Posterior vena cava (tissue), 2 donors: ENCODE results near the gene TOR1AIP2. TPM values are rescaled to one million over a fixed set of nuclear protein-coding genes. Genes with fewer than 3 reads are reported as not detected.
"Not testable (repeated sequence)": the region's sequence is repeated elsewhere in the genome, so short reads cannot be mapped to it uniquely, and the experiment has no call there.

Experiments
- DNase-seq: peaks from one replicate; pipeline ENCODE4 v3.0.0-alpha.2; 2020; ENCODE audit warnings: low spot score
- intact Hi-C, 2 donors: fragments of 100-400 bp; cut with DNase I; formaldehyde crosslinking; loops; one replicate each; pipeline versions ENCODE4 v1.14.1 to v1.14.2; 2022 to 2023
- total RNA-seq, 2 donors: library from RNA; stranded (reverse); fragmentation: NEBNext Ultra II Directional; extraction: Animal tissue kit (Norgen Biotek cat#: 25700); gene quantifications; one replicate each; pipeline ENCODE4 v1.2.1, GENCODE V29; 2021
- donor health status: DM: yes; HTN: yes; CAD: no.
- donor health status: DM: yes; HTN: yes; CAD: no.

Gene TOR1AIP2
- total RNA-seq, 2 donors from 2014 or later, result 55.3 to 57.1 TPM

DNA sequence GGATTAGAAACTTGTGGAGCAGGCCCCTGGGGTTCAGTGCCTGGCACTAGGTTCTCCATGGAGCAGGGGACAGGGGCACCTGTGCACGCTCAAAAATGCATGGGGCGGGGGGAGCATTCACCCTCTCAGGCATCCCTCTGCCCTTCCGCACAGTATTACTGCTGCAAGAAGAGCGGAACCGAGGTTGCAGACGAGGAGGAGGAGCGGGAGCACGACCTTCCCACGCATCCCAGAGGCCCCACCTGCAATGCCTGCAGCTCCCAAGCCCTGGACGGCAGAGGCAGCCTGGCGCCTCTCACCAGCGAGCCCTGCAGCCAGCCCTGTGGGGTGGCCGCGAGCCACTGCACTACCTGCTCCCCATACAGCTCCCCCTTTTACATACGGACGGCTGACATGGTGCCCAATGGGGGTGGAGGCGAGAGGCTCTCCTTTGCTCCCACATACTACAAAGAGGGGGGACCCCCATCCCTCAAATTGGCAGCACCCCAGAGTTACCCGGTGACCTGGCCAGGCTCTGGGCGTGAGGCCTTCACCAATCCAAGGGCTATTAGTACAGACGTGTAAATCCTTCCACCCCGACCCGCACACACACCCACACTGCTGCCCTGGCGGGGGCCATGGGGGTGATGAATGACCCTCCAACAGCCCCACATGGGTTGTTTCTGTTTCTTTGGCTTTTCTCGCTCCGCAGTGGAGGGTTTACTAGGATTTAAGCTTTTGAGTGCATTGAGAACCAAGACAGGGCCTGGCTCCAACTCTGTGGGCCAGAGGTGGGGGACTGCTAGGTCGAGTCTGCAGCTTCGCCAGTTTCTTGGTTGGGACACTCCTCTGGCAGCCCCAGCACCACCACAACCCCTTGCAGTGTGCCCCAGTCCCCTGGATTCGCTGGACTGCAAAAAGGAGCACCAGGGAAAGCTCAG lies 63.7 kb downstream of the TOR1AIP2 start:
- intact Hi-C loops, result loop anchor here (5.0 kb wide), 2 partner anchors 107 to 112 kb away; no protein-coding TSS in a partner anchor
- no peak for DNase-seq

DNA sequence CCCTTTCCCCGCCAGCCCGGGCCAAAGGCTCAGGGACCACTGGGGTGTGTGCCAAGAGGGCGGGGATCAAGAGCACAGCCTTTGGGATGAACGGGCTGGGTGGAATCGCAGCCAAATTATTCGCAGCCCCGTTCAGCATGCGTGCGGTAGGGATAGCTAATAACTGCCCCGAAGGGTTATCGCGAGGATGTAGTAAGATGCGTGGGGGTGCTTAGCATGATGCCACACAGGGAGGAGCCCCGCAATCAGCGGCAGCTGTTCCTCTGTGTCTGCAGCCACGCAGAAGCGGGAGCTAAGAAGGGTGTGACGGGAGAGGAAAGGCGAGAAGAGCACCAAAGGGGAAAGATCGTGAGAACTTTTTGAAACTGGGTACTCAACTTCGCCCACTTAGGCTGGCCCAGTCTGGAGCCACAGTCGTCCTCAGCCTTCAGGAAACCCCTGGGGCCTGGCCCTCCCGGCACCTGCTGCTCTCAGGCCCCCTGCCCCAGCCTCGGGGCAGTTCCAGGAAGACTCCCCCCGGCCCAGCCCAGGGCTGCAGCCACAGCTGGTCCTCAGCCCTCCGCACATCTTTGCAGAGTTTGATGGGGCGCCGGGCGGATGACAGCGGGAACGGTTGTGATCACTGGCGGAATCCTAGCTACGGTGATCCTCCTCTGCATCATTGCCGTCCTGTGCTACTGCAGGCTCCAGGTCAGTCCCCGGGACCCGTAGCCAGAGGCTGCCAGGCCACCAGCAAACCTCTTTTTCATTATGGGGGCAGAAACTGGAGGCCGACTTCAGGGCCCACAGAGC lies 64.9 kb downstream of the TOR1AIP2 start:
- intact Hi-C loops, result loop anchor here (5.0 kb wide), 2 partner anchors 105 to 110 kb away; no protein-coding TSS in a partner anchor
- no peak for DNase-seq

DNA sequence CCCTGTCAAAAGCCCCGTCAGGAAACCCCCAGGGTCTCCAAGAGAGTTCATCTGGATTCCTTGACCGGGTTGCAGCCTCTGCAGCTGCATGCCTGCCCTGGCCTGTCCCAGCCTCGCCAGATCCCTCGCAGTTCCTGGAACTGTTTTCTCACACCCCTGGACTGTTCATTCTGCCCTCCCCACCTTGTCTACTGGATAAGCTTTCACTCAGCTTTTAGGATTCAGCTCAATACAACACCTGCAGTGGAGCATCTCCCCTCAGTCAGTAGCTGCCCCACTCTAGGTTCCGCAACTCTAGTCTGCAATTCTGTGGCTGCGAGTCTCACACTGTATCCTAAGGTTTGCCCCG lies 67.3 kb downstream of the TOR1AIP2 start:
- no peak for DNase-seq
- intact Hi-C loops, result loop anchor here (5.0 kb wide), 2 partner anchors 103 to 108 kb away; no protein-coding TSS in a partner anchor

DNA sequence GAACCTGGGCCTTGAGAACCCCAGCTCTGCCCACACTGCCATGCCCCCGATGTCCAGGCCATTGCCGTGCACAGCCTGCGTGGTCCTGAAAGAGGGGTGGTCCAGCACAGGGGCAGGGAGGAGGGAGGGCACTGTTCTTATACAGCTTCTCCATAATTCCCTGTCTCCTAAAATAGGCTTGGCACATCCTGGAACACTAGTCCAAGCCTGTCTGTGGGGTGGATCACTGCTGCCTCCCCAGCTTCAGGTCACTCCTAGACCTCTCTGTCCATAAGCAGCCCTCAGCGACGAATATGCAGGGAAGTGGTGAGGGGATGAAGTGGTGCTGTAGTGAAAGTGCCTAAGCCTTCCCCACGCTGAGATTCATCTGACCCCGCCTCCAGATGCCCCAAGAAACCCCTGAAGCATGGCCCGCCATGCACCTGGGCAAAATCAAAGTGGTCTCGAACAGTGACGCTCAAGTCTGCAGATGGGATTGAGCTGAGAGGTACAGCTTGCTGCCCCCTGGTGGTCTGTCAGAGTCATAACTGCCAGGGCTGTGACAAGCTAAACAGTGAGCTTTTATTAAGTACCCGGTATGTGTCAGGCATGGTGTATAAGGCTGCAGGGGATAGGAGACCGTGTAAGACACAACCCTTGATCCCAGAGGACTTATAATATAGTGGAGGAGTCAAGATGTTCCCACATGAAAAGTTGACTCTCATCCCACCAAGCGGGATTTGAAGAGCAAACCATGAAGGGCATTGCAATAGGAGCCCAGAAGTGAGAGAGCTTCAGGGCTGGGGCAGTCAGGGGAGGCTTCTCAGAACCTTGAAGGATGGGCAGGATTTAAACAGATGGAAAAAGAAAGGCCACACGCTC lies 67.9 kb downstream of the TOR1AIP2 start:
- DNase-seq, result no peak
- intact Hi-C loops, result loop anchor here (5.0 kb wide), 2 partner anchors 102 to 107 kb away; no protein-coding TSS in a partner anchor

DNA sequence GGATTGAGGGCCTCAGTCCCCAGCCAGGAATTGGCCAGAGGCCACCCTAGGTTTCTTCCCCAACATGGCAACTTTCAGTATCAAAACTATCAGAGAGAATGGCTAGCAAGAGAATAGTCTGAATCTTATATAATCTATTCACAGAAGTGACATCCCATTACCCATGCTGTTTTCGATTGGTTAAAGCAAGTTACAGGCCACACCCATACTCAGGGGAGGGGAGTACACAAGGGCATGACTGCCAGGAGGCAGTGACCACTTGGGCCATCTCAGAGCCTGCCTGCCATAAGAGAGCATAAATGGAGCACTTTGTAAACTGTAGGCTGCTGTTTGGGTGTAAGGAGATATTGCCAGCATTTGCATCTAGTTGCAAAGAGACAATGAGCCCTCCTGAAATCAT lies 69.1 kb downstream of the TOR1AIP2 start:
- intact Hi-C loops, result no loop called here
- no peak for DNase-seq

DNA sequence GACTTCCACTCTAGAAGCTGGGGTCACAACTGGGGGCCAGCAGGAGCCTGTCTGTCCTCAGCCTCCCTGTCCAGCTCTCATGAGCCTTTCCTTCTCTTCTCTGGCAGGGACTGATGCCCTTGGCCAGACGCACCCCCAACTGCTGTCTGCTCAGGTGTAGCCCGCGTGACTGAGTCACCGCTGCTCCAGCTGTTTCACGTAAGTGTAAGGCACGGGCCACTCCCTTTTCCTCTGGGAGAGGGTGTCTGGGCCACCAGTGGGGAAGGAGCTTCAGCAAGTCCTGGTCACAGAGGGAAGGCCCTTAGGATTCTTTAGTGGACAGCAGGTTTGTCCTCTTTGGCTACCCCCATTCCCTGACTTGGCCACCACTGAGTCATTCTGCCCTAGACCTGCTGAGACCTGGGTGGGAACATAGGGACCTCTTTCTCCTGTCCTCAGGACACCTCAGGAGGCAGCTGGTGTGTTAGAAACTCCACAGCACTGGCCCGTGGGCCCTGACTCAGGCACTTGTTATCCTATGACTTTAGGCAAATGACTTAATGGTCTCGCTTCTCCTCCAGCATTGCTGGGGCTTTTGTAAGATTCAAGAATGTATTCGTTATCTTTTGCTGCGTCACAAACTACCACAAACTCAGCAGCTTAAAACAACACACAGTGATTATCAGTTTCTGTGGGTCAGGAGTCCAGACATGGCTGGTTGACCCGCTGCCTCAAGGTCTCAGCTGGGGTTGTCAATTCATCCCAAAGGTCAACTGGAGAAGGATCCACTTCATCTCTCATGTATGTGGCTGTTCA lies 69.7 kb downstream of the TOR1AIP2 start:
- no peak for DNase-seq
- intact Hi-C loops, result no loop called here

DNA sequence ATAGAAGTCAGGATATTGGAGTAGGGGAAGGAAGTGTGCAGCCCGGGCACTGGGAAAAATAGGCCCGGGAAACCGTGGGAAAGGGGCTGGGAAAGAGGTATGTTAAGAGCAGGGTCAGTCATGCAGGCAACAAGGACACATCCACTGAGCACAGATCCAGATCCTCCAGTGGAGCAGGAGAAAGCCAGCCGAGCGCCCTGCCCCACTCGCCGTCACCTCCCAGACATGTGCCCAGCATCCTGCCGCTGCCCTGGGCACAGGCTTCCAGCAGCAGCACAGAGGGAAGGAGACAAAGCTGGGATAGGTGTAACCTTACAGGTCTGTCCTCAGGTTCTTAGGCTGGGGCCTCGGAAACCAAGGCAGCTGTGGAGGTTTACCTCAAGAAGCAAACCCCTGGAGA lies 70.3 kb downstream of the TOR1AIP2 start:
- intact Hi-C loops, result no loop called here
- no peak for DNase-seq

DNA sequence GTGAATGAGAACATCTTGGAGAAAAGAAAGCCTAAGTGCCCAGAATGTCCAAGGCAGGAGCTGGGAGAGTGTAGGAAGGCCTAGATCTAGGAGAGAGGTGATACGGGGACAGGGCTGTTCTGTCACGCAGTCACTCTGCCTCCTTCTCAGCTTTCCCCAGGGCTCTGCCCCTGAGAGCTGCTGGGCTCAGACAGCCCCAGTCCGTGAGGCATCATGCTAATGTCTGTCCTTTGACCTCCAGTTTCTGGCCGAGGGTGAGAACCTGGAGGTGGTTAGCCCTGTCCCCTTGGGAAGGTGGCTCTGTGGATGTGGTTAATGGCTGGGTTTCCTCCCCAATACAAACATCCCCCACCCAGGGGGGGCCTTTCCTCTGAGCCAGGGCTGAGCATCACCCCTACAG lies 71.3 kb downstream of the TOR1AIP2 start:
- DNase-seq, result no peak
- intact Hi-C loops, result no loop called here

DNA sequence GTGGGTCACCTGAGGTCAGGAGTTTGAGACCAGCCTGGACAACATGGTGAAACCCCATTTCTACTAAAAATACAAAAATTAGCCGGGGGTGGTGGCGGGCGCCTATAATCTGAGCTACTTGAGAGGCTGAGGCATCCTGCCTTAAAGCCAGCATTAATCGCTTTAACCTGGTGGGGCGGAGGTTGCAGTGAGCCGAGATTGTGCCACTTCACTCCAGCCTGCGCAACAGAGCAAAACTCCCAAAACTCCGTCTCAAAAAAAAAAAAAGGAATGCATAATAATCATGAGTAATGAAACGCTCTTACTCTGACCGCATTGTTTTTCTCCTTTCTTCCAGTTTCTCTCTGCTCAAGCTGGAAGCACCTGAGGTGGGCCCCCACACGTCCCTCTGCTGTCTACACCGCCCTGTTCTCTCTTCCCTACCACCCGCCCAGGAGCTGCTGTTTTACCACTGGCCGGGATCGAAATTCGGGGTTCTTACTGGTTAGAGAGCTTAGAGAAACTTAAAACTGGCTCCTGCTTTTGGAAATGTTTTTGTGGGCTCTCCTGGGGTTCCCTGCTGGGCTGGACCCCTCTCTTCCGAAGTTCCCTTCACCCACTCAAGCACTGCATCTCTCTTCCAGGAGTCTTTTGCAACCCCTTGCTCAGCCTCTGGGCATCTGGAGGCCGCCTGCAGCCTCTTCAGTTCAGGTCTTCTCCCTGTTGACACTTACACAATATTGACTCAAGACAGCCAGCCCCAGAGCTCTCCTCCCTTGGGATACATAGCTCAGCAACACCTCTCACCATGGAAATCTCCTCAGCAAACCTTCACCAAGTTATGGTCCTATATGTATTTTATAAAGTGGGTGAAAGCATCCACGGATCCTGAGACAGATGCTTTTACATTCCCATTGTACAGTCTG lies 72.1 kb downstream of the TOR1AIP2 start:
- intact Hi-C loops, result no loop called here
- no peak for DNase-seq

DNA sequence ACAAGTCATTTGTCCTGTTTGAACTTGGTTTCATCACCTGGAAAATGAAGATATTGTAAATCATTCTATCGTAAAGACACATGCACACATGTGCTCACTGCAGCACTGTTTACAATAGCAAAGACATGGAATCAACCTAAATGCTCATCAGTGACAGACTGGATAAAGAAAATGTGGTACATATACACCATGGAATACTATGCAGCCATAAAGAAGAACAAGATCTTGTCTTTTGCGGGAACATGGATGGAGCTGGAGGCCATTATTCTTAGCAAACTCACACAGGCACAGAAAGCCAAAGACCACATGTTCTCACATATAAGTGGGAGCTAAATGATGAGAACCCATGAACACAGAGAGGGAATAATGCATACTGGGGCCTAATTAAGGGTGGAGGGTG lies 73.2 kb downstream of the TOR1AIP2 start:
- DNase-seq, intact Hi-C loops: not testable (repeated sequence)

DNA sequence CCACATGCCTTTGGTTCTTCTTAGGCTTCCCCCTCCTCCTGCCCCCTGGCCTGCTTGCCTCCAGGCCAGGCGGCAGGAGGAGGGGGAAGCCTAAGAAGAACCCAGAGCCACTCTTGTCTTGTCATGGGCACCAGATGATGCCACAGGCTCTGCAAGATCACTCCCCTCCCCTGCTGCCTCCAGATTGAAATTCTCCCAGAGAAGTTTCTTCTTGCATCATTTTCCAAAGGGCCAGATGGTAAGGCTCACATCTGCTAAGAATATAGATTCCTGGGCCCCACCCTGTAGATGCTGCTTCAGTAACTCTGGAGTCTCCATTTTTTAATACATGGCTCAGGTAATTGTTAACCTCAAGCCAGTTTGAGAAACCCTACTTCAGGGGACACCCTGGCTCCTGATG lies 73.7 kb downstream of the TOR1AIP2 start:
- intact Hi-C loops, result no loop called here
- no peak for DNase-seq

DNA sequence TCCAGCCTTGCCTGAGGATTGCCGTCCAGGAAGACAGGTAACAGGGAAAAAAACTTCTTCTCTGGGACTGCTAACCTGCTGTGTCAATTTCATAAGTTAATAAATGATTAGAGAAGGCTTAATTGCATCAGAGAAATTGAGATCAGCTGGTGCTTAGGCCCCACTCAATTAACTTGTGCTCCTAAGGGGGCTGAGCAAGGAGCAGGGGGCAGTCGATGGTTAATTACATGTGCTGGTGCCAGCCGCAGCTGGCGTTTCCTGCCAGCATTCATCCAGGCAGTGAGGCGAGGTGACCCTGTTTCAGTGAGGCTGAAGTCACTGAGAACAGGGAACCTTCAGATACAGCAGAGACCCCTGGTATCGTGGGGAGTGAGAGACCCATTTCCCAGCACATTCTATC lies 74.5 kb downstream of the TOR1AIP2 start:
- DNase-seq, result peak; percentile 11
- intact Hi-C loops, result no loop called here

DNA sequence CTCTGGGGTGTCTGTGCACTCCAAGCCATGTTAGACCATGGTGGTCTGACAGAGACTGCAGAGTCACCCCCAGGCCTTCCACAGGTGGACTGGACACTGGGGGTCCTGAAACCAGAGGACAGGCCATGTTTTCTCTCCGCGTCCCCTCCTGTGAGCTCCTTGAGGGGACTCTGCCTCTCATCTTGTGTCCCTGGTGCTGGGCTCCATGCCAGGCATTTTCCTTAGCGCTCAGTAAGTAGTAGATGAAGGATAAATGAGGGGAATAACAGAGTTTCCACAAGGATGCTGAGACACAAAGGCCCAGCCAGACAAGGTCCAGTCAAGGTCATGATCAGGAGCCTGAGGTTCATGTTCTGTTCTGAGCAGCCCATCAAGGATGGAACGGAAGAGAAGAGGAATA lies 77.1 kb downstream of the TOR1AIP2 start:
- intact Hi-C loops, result no loop called here
- DNase-seq, result no peak

DNA sequence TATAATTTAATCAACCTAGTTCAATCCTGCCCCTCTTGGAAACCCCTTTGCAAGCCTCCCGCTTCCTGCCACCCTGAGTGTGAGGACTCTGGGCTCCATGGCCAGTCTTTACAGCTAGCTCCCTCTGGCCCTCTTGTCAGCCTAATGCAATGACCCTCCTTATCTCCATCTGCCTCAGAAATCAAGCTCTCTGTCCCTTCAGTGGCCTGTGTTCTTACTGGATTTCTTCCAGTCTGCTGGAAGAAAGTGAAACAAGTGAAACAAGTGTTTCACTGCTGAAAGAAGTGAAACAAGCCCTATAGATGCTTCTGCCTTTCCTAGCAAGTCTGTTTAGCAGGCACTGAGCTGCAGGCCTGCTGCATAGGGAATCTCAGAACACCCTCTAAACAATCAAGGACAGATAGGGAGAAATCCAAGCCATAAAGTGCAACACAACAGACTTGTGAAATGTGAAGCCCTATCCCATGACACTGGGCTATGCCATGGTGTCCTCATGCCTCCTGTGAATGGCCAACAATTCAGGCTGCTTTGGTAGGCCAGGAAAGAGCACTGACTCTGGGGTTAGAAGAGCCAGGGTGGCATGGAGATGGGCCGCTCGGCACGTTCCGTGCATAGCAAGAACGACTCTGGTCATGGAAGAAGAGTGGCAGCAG lies 78.6 kb downstream of the TOR1AIP2 start:
- intact Hi-C loops, result no loop called here
- DNase-seq, result no peak

DNA sequence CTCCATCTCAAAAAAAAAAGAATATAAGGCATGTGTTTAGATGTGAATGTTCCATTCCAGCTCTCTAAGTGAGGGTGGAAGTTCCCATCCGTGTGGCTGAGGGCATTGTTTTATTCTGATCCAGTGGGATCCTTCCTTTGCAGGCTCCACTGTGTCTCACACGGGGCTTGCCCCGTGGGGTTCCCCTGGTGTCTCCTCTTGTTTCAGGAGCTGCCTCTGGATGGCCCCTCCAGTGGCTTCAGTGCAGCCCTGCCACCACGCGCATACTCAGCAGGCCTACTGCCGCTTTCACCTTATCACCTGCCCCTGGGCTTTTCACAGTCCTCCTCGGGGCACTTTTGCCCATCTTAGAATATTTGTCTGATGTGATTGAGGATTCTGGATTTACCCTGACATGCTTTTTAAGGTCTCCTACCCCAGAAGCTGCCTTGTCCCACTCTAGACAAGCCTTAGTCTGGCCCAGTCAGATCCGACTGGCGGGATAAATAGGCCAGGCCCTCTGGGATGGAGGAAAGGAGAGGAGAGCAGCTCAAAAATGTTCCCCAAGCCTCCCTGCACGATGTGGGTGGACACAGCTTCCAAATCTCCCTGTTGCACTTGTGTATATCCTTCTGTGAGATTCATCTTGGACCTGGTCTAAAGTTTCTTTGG lies 79.3 kb downstream of the TOR1AIP2 start:
- intact Hi-C loops, result no loop called here
- no peak for DNase-seq

DNA sequence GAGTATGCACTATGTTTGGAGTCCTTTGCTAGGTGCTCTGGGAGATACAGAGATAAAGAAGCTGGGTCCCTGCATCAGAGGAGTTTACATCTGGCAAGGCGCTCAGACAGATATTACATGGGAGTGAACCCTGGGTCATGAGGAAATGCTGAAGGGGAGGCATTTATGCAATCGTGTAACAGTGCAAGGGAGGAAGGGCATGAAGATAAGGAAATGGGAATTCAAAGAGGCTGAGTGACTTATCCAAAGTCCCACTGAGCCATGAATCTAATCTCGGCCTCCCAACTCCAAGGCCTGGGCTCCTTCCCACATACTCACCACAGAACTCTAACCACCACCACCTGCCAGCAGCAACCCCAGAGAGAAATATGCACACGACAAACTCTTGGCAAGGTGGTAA lies 82.9 kb downstream of the TOR1AIP2 start:
- DNase-seq, result no peak
- intact Hi-C loops, result no loop called here

DNA sequence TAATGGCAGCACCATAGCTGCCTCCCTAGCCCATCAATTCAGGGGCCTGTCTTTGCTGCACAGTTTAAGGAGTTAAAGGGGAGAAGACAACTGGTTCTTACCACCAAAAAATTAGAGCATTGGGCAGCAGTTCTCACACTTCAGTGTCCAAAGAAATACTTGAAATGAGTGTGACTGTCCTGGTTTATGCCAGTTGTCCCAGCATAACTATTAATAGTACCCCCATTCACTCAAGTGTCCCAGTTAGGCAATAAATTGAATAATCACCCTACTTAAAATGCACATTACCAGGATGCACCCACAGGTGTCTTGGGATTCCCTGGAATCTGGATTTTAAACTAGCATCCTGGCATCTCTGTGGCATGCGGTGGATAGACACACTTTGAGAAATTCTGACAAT lies 83.5 kb downstream of the TOR1AIP2 start:
- intact Hi-C loops, result no loop called here
- no peak for DNase-seq
